ENCODE measurements around the gene BATF2. TPM values are rescaled to one million over a fixed set of nuclear protein-coding genes. Genes with fewer than 3 reads are reported as not detected.

Gene BATF2, protein sequence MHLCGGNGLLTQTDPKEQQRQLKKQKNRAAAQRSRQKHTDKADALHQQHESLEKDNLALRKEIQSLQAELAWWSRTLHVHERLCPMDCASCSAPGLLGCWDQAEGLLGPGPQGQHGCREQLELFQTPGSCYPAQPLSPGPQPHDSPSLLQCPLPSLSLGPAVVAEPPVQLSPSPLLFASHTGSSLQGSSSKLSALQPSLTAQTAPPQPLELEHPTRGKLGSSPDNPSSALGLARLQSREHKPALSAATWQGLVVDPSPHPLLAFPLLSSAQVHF
- total RNA-seq, result under 1 TPM; 0.50 to 0.99 TPM

DNA sequence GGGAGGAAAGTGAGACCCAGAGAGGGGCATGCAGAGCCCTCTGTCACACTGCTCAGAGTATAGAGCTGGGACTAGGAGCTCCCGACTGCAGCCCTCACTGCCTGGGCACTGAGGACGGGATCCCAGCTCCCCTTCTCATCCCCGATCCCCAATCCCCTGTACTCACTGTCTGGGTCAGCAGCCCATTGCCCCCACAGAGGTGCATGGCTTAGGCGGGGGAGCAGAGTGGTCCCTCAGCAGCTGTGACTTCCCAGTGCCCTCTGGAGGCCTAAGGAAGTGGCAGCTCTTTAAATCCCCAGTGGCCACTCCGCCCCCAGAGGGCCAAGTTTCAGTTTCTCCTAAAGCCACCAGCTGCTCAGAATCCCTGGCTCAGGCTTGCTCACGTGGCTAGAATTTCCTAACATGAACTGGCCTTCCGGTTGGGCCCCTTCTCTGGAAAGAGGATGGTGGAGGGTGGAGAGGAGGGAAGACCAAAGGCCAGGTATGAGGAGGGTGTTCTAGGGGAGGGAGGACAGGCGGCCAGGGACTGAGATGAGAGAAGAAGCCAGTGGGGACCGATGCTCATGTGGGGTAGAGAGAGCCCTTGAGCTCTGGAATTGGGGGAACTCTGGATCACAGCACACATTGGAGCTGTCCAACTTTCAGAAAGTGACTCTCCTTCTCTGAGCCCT is at the start of gene BATF2:
Gene BATF2 (minus strand): TSS at position 262 of the 671 bp plus-strand sequence. CDS start 57 bp downstream, at position 205.
- Mint-ChIP-seq H3K36me3 (ENCODE audit: low read depth) (no peaks in the 10 kb centered on the region), H3K4me3 (peak within 1 kb of the TSS; percentile 46), H3K9me3 (ENCODE audit: insufficient read depth) (no peaks in the 10 kb centered on the region), H3K27ac (peak within 1 kb of the TSS; percentile 79), H3K27me3 (ENCODE audit: low read depth) (peaks cover 2% of the 10 kb centered on the region), H3K4me1 (ENCODE audit: low read depth) (peaks cover 33% of the 10 kb centered on the region)
- CTCF ChIA-PET, result interaction anchor here (0.7 to 1.3 kb wide), 9 partner anchors 11 to 153 kb away, joined by 3 to 7 read pairs (median 3); partner anchors contain the start of gene PPP2R5B
- POLR2A ChIA-PET, result interaction anchor here (0.7 kb wide), 1 partner anchor 79 kb away, joined by 3 read pairs; no protein-coding TSS in a partner anchor
- DNase-seq (peak; percentile 41), ATAC-seq (peak; percentile 67)

DNA sequence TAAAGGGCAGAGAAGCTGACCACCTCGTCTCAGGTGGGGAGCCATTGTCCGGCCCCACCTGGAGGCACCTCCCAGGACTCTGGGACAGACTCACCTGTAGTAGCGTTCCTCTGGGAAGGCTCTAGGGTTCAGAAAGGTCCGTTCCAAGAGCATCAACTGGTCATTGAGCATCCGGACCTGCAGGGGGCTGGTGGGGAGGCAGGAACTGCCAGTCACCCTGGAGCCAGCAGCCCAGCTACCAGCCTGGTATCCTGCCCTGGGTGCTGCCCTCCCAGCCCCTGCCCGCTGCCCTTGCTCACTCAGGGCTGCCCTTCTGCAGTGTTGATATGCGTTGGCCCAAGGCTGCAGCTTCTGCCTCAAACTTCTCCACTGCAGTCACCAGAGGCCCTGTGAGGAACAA is 49.0 kb upstream of the BATF2 start:
- Mint-ChIP-seq H3K27me3 (ENCODE audit: low read depth) (no peaks in the 10 kb centered on the region), H3K4me3 (no peak overlapping the region), H3K36me3 (ENCODE audit: low read depth) (peaks cover 17% of the 10 kb centered on the region), H3K9me3 (ENCODE audit: insufficient read depth) (no peaks in the 10 kb centered on the region), H3K4me1 (ENCODE audit: low read depth) (peaks cover 49% of the 10 kb centered on the region), H3K27ac (no peak overlapping the region)
- POLR2A ChIA-PET, result no interaction called here
- ATAC-seq (no peak), DNase-seq (no peak)
- CTCF ChIA-PET, result interaction anchor here (1.0 to 1.6 kb wide), 2 partner anchors 31 to 49 kb away, joined by 3 to 4 read pairs; partner anchors contain the start of genes ARL2 and BATF2

GRCh38 chr11:65045061-65045460 is 48.3 kb upstream of the BATF2 start:
- CTCF ChIA-PET, result no interaction called here
- ATAC-seq, result no peak
- Mint-ChIP-seq H3K4me1 (ENCODE audit: low read depth) (peaks cover 53% of the 10 kb centered on the region), H3K4me3 (no peak overlapping the region), H3K36me3 (ENCODE audit: low read depth) (peaks cover 17% of the 10 kb centered on the region), H3K9me3 (ENCODE audit: insufficient read depth) (no peaks in the 10 kb centered on the region), H3K27ac (no peak overlapping the region), H3K27me3 (ENCODE audit: low read depth) (no peaks in the 10 kb centered on the region)
- POLR2A ChIA-PET, result no interaction called here
- no peak for DNase-seq

DNA sequence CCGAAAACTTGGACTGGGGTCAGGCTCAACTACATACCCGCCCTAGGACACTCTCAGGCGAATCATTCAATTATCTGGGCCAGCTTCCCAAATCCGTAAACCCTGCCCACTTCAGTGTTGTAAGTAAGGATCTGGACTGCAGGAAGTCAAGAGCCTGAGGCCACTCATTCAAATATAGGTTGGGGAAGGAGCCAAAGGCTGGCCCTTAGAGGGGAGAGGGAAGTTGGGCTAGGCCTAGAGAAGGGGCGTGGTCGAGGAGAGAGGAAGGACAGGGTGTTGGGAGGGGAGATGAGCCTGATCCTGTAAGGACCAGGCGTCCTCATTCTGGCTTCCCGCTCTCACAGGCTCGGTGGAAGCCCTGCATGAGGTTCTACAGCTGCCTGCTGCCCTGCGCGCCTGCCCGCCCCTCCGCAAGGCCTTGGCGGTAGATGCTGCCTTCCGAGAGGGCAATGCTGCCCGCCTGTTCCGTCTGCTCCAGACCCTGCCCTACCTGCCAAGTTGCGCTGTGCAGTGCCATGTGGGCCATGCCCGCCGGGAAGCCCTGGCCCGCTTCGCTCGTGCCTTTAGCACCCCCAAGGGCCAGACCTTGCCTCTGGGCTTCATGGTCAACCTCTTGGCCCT is 47.2 kb upstream of the BATF2 start:
- no peaks in the 10 kb centered on the region for H3K9me3 Mint-ChIP-seq (ENCODE audit: insufficient read depth)
- no peaks in the 10 kb centered on the region for H3K27me3 Mint-ChIP-seq (ENCODE audit: low read depth)
- H3K27ac Mint-ChIP-seq, result no peak overlapping the region
- H3K36me3 Mint-ChIP-seq (ENCODE audit: low read depth), result peaks cover 17% of the 10 kb centered on the region
- H3K4me1 Mint-ChIP-seq (ENCODE audit: low read depth), result peaks cover 57% of the 10 kb centered on the region
- CTCF ChIA-PET, result interaction anchor here (1.5 kb wide), 1 partner anchor 17 kb away, joined by 3 read pairs; the partner anchor contains the start of gene SNX15
- no peak for DNase-seq
- POLR2A ChIA-PET, result no interaction called here
- no peak overlapping the region for H3K4me3 Mint-ChIP-seq
- no peak for ATAC-seq

GRCh38 chr11:65042891-65043290 is 46.1 kb upstream of the BATF2 start:
- CTCF ChIA-PET, result interaction anchor here (1.5 kb wide), 1 partner anchor 16 kb away, joined by 3 read pairs; the partner anchor contains the start of gene SNX15
- H3K36me3 Mint-ChIP-seq (ENCODE audit: low read depth), result peaks cover 22% of the 10 kb centered on the region
- peak overlapping the region; percentile 88 for H3K4me3 Mint-ChIP-seq
- no peak for ATAC-seq
- H3K9me3 Mint-ChIP-seq (ENCODE audit: insufficient read depth), result no peaks in the 10 kb centered on the region
- H3K27ac Mint-ChIP-seq, result no peak overlapping the region
- POLR2A ChIA-PET, result interaction anchor here (0.8 to 3.8 kb wide), 2 partner anchors 40 to 375 kb away, joined by 3 to 19 read pairs; partner anchors contain the start of gene CDCA5
- no peaks in the 10 kb centered on the region for H3K27me3 Mint-ChIP-seq (ENCODE audit: low read depth)
- no peak for DNase-seq
- peaks cover 53% of the 10 kb centered on the region for H3K4me1 Mint-ChIP-seq (ENCODE audit: low read depth)

DNA sequence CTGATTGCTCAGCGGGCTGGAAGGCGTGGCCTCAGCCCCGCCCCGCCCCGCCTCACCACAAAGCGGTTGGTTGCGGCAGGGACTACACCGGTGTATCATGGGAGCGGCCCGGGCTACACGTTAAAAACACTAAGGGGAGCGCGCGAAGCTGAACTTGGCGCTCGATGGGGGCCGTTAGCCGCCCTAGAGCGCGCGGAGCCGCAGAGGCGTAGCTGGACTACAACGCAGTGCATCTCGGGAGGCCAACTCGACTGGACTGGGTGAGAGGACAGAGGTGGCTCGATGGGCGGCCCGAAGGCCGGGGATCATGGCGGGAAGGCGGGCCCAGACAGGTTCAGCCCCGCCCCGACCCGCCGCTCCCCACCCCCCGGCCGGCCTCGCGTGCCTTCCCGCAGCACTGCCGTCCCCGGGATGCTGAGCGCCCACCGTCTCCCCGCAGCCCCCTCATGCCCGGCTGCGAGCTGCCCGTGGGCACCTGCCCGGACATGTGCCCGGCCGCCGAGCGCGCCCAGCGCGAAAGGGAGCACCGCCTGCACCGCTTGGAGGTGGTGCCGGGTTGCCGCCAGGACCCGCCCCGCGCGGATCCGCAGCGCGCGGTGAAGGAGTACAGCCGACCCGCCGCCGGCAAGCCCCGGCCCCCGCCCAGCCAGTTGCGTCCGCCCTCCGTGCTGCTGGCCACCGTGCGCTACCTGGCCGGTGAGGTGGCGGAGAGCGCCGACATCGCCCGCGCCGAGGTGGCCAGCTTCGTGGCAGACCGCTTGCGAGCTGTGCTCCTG is 44.3 kb upstream of the BATF2 start, which contains the start of gene SAC3D1:
Gene SAC3D1 (plus strand): TSS at position 364 of the 776 bp plus-strand sequence. CDS start 83 bp downstream, at position 447.
- ChIA-PET POLR2A (interaction anchor here (0.7 to 3.8 kb wide), 14 partner anchors 13 to 384 kb away, joined by 3 to 19 read pairs (median 5); partner anchors contain the start of genes ARL2, CDCA5, FAU and MRPL49), CTCF (interaction anchor here (1.0 to 2.9 kb wide), 10 partner anchors 13 to 185 kb away, joined by 3 to 32 read pairs (median 4); partner anchors contain the start of genes ARL2, FAU, MRPL49 and SNX15)

DNA sequence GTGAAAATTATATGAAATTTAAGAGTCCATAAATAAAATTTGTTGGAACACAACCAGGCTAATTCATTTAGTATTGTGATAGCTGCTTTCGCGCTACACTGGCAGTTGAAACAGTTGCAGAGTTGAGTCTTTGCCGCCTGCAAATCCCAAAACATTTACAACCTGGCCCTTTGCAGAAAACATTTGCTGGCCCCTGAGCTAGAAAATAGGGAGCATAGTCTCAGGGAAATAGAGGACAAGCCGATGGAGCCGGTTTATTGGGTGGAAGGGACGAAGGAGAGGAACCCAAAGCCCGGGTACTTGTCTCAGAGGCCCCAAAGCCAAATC is 43.7 kb upstream of the BATF2 start:
- no peak for DNase-seq
- ATAC-seq, result no peak
- Mint-ChIP-seq H3K4me1 (ENCODE audit: low read depth) (peaks cover 33% of the 10 kb centered on the region), H3K36me3 (ENCODE audit: low read depth) (peaks cover 24% of the 10 kb centered on the region), H3K4me3 (peak overlapping the region; percentile 86), H3K9me3 (ENCODE audit: insufficient read depth) (no peaks in the 10 kb centered on the region), H3K27ac (peak overlapping the region; percentile 95), H3K27me3 (ENCODE audit: low read depth) (no peaks in the 10 kb centered on the region)
- ChIA-PET POLR2A (interaction anchor here (0.6 to 3.8 kb wide), 17 partner anchors 10 to 385 kb away, joined by 3 to 19 read pairs (median 4); partner anchors contain the start of genes ARL2, CDCA5, FAU and MRPL49), CTCF (interaction anchor here (1.0 to 2.9 kb wide), 8 partner anchors 12 to 81 kb away, joined by 3 to 32 read pairs (median 5); partner anchors contain the start of genes ARL2, FAU, MRPL49 and SNX15)

More for the DNA sequence above, 44.3 kb upstream of the BATF2 start, which contains the start of gene SAC3D1:
- peaks cover 22% of the 10 kb centered on the region for H3K36me3 Mint-ChIP-seq (ENCODE audit: low read depth)
- peak within 1 kb of the TSS; percentile 88 for H3K4me3 Mint-ChIP-seq
- H3K9me3 Mint-ChIP-seq (ENCODE audit: insufficient read depth), result no peaks in the 10 kb centered on the region
- ATAC-seq (peak; percentile 95), DNase-seq (peak; percentile 97)
- peak within 1 kb of the TSS; percentile 95 for H3K27ac Mint-ChIP-seq
- no peaks in the 10 kb centered on the region for H3K27me3 Mint-ChIP-seq (ENCODE audit: low read depth)
- H3K4me1 Mint-ChIP-seq (ENCODE audit: low read depth), result peaks cover 35% of the 10 kb centered on the region

GRCh38 chr11:65036931-65037330 is 40.2 kb upstream of the BATF2 start:
- Mint-ChIP-seq H3K4me1 (ENCODE audit: low read depth) (peaks cover 14% of the 10 kb centered on the region), H3K27me3 (ENCODE audit: low read depth) (no peaks in the 10 kb centered on the region), H3K4me3 (no peak overlapping the region), H3K27ac (no peak overlapping the region), H3K36me3 (ENCODE audit: low read depth) (peaks cover 7% of the 10 kb centered on the region), H3K9me3 (ENCODE audit: insufficient read depth) (no peaks in the 10 kb centered on the region)
- POLR2A ChIA-PET, result interaction anchor here (0.6 kb wide), 2 partner anchors 60 to 173 kb away, joined by 3 read pairs; no protein-coding TSS in a partner anchor
- no peak for ATAC-seq
- no peak for DNase-seq
- CTCF ChIA-PET, result interaction anchor here (1.0 to 2.0 kb wide), 3 partner anchors 12 to 189 kb away, joined by 3 to 5 read pairs (median 3); partner anchors contain the start of gene ARL2

- CTCF ChIA-PET, result interaction anchor here (1.0 kb wide), 1 partner anchor 23 kb away, joined by 3 read pairs; no protein-coding TSS in a partner anchor
- no peaks in the 10 kb centered on the region for H3K9me3 Mint-ChIP-seq (ENCODE audit: insufficient read depth)
- POLR2A ChIA-PET, result no interaction called here
Measured at GRCh38 chr11:65035579-65035978, 38.8 kb upstream of the BATF2 start.

GRCh38 chr11:65034423-65034822 is 37.7 kb upstream of the BATF2 start:
- Mint-ChIP-seq H3K4me3 (no peak overlapping the region), H3K27me3 (ENCODE audit: low read depth) (no peaks in the 10 kb centered on the region), H3K36me3 (ENCODE audit: low read depth) (peaks cover 8% of the 10 kb centered on the region), H3K27ac (no peak overlapping the region), H3K4me1 (ENCODE audit: low read depth) (peaks cover 3% of the 10 kb centered on the region), H3K9me3 (ENCODE audit: insufficient read depth) (no peaks in the 10 kb centered on the region)
- DNase-seq, result no peak
- ChIA-PET CTCF (interaction anchor here (0.7 kb wide), 1 partner anchor 131 kb away, joined by 3 read pairs; no protein-coding TSS in a partner anchor), POLR2A (no interaction called here)
- no peak for ATAC-seq

More at GRCh38 chr11:65035579-65035978, 38.8 kb upstream of the BATF2 start:
- peaks cover 8% of the 10 kb centered on the region for H3K36me3 Mint-ChIP-seq (ENCODE audit: low read depth)
- no peak overlapping the region for H3K4me3 Mint-ChIP-seq
- no peak for DNase-seq
- peaks cover 10% of the 10 kb centered on the region for H3K4me1 Mint-ChIP-seq (ENCODE audit: low read depth)
- H3K27ac Mint-ChIP-seq, result no peak overlapping the region
- no peak for ATAC-seq
- no peaks in the 10 kb centered on the region for H3K27me3 Mint-ChIP-seq (ENCODE audit: low read depth)

All from activated CD8-positive, alpha-beta T cell treated with anti-CD3 and anti-CD28 coated beads, Interleukin-2, amount 10 ng/mL, durations not matched to agents 7 days and 5 days (primary cell).